ENCODE measurements around the gene MON1B. TPM values are rescaled to one million over a fixed set of nuclear protein-coding genes. Genes with fewer than 3 reads are reported as not detected.

MON1B gene
- total and polyA plus RNA-seq, 2 of the 8 experiments (the other 6 are each of a cell fraction or from before 2014, with no cell fraction given): 20.0 to 45.9 TPM

GRCh38 chr16:77148121-77148520, 42.9 kb upstream of the MON1B start:
- Histone ChIP-seq H3K4me3 (ENCODE audit: extremely low read depth in 1 of 4, insufficient read depth in 2 of 4, low read depth in 3 of 4, low read length in 4 of 4) (no peak overlapping the region), H4K8ac (ENCODE audit: extremely low read depth, insufficient read depth, low read length) (no peak overlapping the region), H3K14ac (ENCODE audit: insufficient read length) (no peak overlapping the region), H4K5ac (ENCODE audit: insufficient read length, low read depth, low read length) (no peak overlapping the region), H3K9me3 (ENCODE audit: insufficient read depth in 2 of 2, low read depth in 1 of 2, low read length in 1 of 2) (peaks cover 0 to 4% of the 10 kb centered on the region in 2 experiments; a peak in 3 of 4 replicates), H3K23ac (ENCODE audit: insufficient read length) (no peak overlapping the region), H2BK5ac (ENCODE audit: low read depth, low read length) (no peak overlapping the region), H2BK120ac (replicated peaks; ENCODE audit: low read depth, low read length) (no peak overlapping the region), H3K79me2 (ENCODE audit: control insufficient read depth in 1 of 2, insufficient read depth in 2 of 2, low read length in 2 of 2) (no peaks in the 10 kb centered on the region), H3K9ac (replicated peaks in 1 of 4; ENCODE audit: extremely low read depth in 1 of 4, low read depth in 3 of 4, low read length in 3 of 4) (no peak overlapping the region), H2BK20ac (ENCODE audit: low read length) (no peak overlapping the region), H3K56ac (replicated peaks; ENCODE audit: insufficient read length, low read depth, low read length) (no peak overlapping the region), H3K4me2 (ENCODE audit: insufficient read depth in 1 of 2, low read depth in 2 of 2, low read length in 2 of 2) (no peak overlapping the region), H2BK15ac (ENCODE audit: low read length) (no peak overlapping the region), H2BK12ac (ENCODE audit: low read depth, low read length) (no peak overlapping the region), H4K20me1 (replicated peaks in 1 of 2; ENCODE audit: control insufficient read depth in 1 of 2, insufficient read depth in 2 of 2, low read length in 2 of 2) (no peaks in the 10 kb centered on the region), H3K36me3 (ENCODE audit: control insufficient read depth in 2 of 4, insufficient read depth in 4 of 4, low read length in 3 of 4) (no peaks in the 10 kb centered on the region), H3K27ac (ENCODE audit: low read depth, low read length) (no peak overlapping the region), H3K27me3 (replicated peaks in 1 of 4; ENCODE audit: control insufficient read depth in 3 of 4, extremely low read depth in 1 of 4, insufficient read depth in 3 of 4, low read length in 3 of 4) (no peaks in the 10 kb centered on the region), H2AFZ (ENCODE audit: low read length) (peak overlapping the region; percentile 41; the same call in 1 of the 2 replicates), H2AK5ac (ENCODE audit: low read depth, low read length) (no peak overlapping the region), H4K91ac (replicated peaks; ENCODE audit: insufficient read length, low read length) (no peak overlapping the region), H3K79me1 (ENCODE audit: low read depth, low read length) (no peaks in the 10 kb centered on the region), H3K4ac (replicated peaks; ENCODE audit: insufficient read length, low read depth, low read length) (no peak overlapping the region), H3K23me2 (ENCODE audit: low read depth, low read length) (no peaks in the 10 kb centered on the region), H3K18ac (ENCODE audit: extremely low read depth, low read length) (no peak overlapping the region), H3K4me1 (replicated peaks in 1 of 4; ENCODE audit: control insufficient read depth in 3 of 4, insufficient read depth in 4 of 4, low read length in 3 of 4) (no peaks in the 10 kb centered on the region)
- FAIRE-seq (no peak), DNase-seq (ENCODE audit: low read depth in 1 of 2, low spot score in 2 of 2) (no peak)
- POLR2A ChIA-PET (ENCODE audit: partially characterized antibody): no interaction called here
- CTCF ChIA-PET (ENCODE audit: partially characterized antibody): interaction anchor here (2.8 kb wide), 1 partner anchor 22 kb away, joined by 12 read pairs; no protein-coding TSS in a partner anchor
- WGBS, 2 experiments (ENCODE audit: extremely low coverage in 1 of 2, insufficient coverage in 1 of 2, insufficient read length in 1 of 2, insufficient replicate concordance in 2 of 2, low coverage in 1 of 2, low lambda C conversion rate in 2 of 2, missing lambda C conversion rate in 1 of 2): 88% methylated on average over 4 of the region's 4 CpGs; no CpG with 5 or more reads in 1 of the 2 experiments
- TF ChIP-seq MAFK (IDR thresholded peaks at IDR 0.05; ENCODE audit: low read depth, low read length) (peak; percentile 31; the same call in 1 of the 2 replicates), CTBP2 (IDR thresholded peaks at IDR 0.05; ENCODE audit: borderline replicate concordance, insufficient read depth, insufficient read length, low read length) (no peak)
